HTR-8/SVneo (cell line): Measurements from ENCODE around the gene CNIH2.

ENCODE experiments used
- DNase-seq: peaks from one replicate; pipeline ENCODE4 v3.0.0; 2011; ENCODE audit warnings: low spot score, mixed read lengths; ENCODE audit not compliant: insufficient read length
- FAIRE-seq: peaks from 2 replicates; lab custom pipeline; 2011; peaks lifted over from hg19 to GRCh38; lab: Jason Lieb, UNC

CNIH2 gene

DNA sequence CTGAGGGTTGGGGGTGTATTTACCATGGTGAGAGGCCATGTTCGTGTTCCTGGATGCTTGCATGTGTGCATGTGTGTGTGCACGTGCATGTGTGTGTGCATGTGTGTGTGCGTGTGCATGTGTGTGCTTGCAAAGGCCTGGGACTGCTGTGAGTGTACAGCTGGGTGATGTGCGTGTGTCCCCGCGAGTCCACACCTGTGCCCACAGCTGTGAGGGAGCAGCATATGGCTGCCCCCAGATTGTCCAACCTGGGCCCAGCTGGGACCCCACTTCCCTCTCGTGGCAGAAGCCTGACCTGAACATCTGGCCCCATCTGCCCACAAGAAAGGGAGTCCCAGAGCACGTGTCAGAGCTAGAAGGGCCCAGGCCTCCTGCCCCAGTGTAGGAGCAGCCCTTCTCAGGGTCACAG, 47.3 kb downstream of the CNIH2 start:
- DNase-seq (no peak), FAIRE-seq (no peak)

DNA sequence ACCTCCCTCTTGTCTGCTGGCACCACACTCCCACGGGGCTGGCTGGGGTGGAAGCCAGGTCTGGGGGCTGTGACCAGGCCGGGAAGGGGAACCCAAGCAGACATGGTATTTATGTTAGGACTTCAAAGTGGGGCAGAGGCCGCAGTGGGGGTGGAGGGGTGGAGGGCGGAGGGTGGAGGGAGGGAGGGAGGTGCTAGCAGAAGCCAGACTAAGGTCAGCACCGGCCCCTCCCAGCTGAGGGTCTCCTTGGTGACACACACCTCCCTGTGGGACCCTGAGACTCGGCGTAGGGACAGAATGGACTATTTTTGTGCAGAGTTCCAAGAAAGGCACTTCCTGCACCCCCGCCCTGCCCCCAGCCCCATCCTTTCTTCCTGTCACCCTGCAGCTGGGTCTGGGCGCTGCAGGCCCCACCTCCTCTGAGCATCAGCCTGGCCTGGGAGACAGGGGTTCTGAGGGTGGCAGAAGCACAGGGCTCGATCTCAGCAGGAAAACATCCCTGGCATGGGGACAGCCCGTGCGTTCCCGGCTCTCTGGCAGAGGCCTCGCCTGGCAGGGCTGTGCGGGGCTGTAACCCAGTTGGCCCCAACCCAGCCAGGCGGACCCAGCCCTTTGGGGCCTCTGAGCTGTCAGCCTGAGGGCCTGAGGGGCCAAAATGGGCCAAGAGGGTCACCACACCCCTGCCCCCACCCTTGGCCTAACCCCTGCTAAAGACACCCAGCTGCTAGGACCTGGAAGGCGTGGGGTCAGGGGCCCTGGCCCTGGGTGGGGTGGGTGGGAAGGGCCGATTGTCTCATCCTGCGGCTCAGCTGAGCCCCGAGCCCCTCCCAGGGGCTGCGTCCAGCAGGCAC, 48.5 kb downstream of the CNIH2 start:
- DNase-seq (no peak), FAIRE-seq (no peak)

DNA sequence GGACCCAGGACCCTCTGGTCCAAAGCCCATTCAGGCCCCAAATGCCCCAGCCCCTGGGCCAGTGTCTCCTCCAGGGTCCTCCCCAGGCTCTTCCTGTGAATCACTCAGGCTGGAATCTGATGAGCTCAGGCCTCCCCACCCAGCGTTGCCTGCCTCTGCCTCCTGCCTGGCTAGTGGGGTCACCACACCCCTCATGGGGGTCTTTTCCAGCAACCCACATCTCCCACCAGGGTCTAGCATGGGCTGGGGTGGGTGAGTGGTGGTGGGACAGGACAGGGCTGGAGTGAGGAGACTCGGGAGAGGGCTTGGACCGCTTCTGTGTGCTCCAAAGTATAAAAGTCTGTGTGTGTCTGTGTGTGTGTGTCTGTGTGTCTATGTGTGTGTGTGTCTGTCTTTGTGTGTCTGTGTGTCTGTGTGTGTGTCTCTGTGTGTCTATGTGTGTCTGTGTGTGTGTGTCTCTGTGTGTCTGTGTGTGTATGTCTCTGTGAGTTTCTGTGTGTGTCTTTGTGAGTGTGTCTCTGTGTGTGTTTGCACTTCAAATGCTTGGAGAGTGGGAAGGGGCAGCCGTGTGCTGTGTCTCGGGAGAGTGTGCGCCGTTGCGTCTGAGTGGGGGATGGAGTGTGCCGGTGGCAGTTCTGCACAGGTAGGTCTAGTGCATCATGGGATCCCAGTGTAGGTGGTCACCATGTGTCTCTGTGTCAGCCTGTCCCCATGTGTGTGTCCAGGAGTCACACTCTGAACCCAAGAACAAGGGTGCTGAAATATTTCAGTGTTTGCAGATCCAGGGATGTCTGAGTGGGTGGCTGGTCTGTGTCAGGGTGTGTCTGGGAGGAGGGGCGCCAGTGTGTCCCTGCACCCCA, 49.4 kb downstream of the CNIH2 start:
- DNase-seq (peak; percentile 75), FAIRE-seq (no peak)

DNA sequence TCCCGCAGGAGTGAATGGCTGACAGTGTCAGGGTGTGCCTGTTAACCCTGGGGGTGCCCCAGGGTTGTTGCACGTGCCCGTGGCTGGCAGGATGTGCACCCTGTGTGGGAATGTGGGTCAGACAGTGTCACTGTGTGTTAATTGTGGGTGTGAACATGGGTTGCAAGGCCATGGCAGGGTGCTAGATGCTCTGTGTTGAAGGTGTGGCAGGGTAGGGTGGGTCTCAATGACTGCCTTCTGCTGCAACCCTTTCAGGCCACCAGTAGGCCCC, 50.0 kb downstream of the CNIH2 start:
- FAIRE-seq, result no peak
- no peak for DNase-seq

DNA sequence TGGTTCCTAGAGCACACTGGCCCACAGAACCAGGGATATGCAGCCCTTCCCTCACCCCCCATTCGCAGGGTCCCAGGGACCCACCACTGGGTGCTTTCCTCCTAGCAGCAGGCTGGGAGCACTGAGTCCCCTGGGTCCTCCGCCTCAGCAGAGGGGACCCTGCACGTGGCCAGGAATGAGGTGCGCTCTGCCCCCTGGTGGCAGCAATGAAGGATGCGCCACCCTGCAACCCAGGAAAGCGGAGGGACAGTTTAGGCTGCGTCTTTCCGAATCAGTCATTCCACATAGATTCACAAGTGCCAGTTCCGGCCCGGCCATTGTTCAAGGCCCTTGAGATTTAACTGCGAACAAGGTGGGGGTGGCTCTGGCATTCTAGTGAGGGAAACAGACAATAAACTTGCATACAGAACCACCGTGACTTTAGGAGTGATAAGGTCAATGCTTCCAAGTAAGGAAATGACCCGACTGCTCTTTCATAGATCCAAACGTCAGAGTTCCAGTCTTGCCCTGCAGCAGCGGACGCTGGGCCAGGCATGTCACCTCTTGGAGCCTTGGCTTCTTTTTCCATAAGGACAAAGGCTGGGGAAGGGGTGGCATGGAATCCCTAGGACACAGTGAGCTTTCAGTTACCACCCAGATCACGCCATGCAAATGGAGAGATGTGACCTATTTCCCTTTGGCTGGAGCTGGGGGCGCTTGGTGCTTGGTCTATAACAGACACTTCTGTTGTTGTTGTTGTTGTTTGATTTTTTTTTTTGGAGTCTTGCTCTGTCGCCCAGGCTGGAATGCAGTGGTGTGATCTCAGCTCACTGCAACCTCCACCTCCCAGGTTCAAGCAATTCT, 50.5 kb downstream of the CNIH2 start:
- peak; percentile 100 for FAIRE-seq
- DNase-seq, result peak; percentile 94

DNA sequence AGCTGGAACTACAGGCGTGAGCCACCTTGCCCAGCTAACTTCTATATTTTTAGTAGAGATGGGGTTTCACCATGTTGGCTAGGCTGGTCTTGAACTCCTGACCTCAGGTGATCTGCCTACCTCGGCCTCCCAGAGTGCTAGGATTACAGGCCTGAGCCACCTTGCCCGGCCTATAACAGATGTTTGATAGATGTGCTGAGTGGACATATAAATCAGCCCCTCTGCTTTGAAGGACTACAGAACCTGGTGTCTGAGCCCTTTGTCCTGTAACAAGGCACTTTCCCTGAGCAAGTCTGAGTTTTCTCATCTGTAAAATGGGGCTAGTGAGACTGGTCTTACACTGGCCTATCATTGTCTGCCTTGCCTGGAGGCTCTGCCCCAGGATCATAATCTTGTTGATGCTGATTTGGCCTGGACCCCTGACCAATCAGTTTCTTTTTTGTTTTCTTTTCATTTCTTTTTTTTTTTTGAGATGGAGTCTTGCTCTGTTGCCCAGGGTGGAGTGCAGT, 51.2 kb downstream of the CNIH2 start:
- no peak for DNase-seq
- no peak for FAIRE-seq

DNA sequence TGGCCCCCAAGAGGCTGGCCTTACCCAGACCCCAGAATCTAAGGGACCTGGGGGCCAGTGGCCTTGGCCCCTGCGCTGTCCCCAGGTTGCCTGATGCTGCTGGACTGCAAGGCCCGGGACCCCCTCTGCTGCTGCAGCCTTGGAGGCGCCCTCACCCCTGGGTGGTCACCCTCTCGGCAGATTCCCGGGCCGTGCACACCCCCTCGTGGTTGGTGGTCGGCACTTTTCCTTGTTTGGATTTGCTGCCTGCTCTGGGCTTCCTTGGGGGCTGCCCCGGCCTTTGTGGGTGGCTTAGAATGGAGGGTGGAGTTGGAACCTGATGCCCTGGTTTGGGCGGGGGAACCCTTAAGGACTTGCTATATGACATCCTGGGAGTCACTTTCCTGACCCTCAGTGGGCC, 53.0 kb downstream of the CNIH2 start:
- FAIRE-seq (peak; percentile 13), DNase-seq (no peak)

DNA sequence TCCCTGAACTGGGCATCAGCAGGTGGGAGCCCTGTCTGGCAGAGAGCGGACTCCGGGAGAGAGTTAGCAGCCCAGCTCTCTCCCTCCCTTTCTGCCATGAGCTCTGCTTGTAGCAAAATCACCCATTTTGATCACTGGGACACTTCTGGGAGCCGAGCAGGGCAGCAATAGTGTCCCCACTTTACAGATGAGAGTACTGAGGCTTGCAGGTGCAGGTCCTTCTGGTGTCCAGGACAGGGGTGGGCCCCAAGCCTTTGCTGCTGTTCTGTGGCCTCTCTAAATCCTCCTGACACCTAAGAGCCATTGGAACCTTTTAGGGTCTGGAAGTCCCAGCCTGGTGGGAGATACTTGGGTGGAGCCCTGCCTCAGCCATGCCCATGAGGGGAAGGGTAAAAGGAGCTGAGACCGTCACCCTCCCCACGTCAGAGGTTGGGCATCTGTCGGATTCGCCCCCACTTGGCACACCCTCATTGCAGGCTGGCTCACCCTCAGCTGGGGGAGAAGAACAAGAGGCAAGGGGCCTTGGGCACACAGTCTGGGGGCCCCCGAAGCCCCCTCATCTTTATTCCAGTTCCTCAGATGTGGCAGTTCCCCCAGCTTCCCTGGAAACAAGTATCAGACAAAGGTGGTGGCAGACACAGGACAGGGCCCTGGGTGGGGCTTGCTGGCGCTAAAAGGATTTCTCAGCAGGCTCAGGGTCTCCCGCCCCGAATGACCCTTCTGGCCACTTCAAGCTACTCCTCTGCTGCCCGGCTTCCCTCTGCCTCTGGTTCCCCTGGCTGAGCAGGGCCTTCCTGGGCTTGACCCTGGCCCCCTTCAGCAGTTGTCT, 53.8 kb downstream of the CNIH2 start:
- FAIRE-seq, result peak; percentile 55
- DNase-seq, result no peak

DNA sequence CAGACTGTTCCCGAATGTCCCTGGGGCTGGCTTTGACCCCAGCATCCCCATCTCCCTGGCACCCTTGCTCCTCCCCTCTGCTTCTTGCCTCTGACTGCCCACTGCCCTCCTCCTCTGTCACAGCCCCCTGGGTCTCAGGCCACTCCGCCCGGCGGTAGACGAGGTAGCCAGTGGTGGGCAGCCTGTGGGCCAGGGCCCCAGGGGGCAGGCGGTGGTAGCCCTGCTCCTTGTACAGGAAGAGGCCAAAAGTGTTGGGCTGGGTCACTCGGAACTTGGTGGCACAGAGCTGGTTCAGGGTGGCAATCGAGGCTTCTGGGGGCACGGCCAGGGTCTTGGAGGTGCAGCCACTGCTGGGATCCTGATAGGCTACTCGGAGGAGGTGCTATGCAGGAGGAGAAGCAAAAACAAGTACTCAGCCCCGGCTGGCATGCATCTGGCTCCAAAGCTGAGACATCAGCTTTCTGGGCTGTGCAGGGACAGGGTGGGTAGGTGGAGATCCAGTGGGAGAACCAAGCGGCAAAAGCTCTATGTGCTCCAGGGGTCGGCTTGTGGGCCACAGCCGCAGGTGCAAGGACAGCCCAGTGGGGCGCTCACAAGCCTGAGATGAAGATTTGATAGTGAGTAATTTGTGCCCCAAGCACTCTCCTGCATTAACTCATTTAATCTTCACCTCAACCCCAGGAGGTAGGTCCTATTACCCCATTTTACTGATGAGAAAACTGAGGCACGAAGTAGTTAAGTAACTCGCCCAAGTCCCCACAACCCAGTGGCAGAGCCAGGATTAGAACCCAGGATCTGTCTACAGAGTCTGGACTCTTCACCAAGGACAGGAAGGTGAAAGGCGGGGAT, 54.6 kb downstream of the CNIH2 start:
- FAIRE-seq (peak; percentile 52), DNase-seq (no peak)

DNA sequence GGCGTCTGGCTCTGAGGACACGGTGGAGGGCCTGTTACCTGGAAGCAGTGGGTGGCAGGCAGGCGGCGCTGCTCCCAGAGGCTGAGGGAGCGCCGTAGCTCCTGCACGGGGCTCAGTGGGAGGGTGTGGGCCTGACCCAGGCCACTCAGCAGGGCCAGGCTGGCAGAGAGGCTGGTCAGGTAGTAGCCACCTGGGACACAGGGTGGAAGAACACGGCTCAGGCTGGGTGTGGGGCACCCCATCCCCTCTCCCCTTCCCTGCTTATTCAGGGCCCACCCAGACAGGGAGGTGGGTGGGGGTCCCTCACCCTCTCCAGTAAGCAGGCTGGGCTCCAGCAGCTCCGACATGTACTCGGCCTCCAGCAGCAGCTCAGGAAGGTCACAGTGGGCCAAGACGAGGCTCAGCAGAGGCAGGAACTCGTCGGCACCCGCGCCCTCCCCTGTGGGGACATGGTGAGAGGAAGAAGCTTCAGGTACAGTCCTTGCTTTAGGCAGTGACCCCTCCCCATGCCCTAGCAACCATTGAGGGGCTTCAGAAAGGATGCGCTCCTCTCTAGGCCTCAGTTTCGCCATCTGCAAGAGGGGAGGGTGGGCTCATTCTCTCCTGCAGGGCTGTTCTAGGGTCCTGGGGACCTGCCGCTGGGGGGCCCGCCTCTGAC, 55.4 kb downstream of the CNIH2 start:
- no peak for DNase-seq
- no peak for FAIRE-seq
